Lower leg skin (tissue), 4 donors: ENCODE data around the gene PLEKHG3. TPM values are rescaled to one million over a fixed set of nuclear protein-coding genes. Genes with fewer than 3 reads are reported as not detected.

ENCODE experiments used
- DNase-seq, 2 donors: peaks; one replicate each; pipeline ENCODE4 v3.0.0-alpha.2; 2019; ENCODE audit warnings: low spot score in 2 of 2
- H3K4me3 ChIP-seq: fragments of 200-600 bp; sonication (generic); 2 replicates; pipeline ENCODE4 v1.5.1; 2017; ENCODE audit warnings: mild to moderate bottlenecking, low read depth; ENCODE audit not compliant: poor library complexity, severe bottlenecking
- POLR2A ChIP-seq, 2 donors: fragments of 450-650 bp; IDR thresholded peaks; one replicate each; pipeline ENCODE4 v1.6.1; 2016 to 2017; ENCODE audit warnings: antibody characterized with exemption in 2 of 2, mild to moderate bottlenecking in 1 of 2, moderate library complexity in 1 of 2
- WGBS, 2 donors: methylation state at CpG; one replicate each; pipeline ENCODE4 v1.1.5; 2018; 5-methylcytosine and 5-hydroxymethylcytosine counted together
- intact Hi-C: fragments of 100-400 bp; cut with DNase I; formaldehyde crosslinking; loops from one replicate; pipeline ENCODE4 v1.15.0; 2023; ENCODE audit warnings: low total_unique reads
- total RNA-seq, 4 donors: library from RNA; depleted of rRNA; stranded (reverse); fragments of >200 nt; gene quantifications; one replicate each; pipeline ENCODE4 v1.1.0, GENCODE V29; 2016
- TF ChIP-seq, protein P1 (sequence below), 3 donors: fragments of 450-650 bp; IDR thresholded peaks; one replicate each; pipeline ENCODE4 v1.5.1; 2016; ENCODE audit warnings: antibody characterized with exemption in 3 of 3, mild to moderate bottlenecking in 3 of 3, moderate library complexity in 2 of 3

Gene PLEKHG3
- total RNA-seq, 4 donors from 2014 or later: 92.9 to 178 (median 125) TPM

DNA sequence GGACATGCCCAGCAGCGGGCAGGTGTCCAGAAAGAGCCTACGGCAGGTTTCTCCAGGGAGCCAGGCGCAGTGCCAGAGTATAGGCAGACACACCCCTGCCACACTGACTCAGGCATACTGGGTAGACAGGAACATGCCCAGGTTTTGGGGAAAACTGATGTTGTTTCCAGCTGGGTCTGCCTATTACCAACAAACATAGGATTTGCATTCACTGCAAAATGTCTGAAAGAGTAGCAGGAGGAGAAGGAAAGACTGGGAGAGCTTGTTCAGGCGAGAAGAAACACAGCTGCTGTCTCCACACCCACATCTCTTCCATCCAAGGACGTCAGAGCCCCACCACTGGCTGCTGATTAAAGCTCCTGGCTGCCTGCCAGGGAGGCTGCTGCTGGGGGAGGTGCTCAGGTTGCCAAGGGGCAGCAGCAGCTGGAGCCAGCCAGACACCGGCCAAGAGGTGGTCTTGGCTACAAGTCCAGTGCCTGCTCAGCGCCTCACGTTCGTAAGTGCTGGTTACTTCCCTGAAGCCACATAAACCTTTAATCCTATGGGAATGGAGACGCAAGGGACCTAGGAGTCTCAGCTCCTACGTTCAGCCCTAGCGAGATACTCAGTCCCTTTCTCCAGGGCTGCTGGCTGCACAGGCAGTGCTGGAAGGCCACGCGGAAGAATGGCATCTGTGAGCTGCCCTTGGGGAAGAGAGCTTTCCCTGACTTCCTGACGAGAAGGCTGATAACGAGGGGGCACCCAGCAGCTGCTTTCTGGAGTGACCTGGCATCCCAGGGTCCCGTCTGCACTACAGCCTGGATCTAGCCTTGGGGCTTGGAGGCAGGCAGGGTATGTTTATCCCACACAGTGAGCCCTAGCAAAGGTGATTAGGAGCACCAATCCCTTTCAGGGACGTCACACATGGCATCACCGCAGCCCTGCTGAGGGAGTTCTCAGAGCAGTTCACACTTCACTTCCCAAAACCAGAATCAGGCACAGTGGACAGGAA is 58.1 kb downstream of the PLEKHG3 start:
- H3K4me3 ChIP-seq: no peak overlapping the region
- TF ChIP-seq, protein P1, sequence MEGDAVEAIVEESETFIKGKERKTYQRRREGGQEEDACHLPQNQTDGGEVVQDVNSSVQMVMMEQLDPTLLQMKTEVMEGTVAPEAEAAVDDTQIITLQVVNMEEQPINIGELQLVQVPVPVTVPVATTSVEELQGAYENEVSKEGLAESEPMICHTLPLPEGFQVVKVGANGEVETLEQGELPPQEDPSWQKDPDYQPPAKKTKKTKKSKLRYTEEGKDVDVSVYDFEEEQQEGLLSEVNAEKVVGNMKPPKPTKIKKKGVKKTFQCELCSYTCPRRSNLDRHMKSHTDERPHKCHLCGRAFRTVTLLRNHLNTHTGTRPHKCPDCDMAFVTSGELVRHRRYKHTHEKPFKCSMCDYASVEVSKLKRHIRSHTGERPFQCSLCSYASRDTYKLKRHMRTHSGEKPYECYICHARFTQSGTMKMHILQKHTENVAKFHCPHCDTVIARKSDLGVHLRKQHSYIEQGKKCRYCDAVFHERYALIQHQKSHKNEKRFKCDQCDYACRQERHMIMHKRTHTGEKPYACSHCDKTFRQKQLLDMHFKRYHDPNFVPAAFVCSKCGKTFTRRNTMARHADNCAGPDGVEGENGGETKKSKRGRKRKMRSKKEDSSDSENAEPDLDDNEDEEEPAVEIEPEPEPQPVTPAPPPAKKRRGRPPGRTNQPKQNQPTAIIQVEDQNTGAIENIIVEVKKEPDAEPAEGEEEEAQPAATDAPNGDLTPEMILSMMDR (IDR thresholded peaks at IDR 0.05): no peak
- peak in 1 of 2 donors; percentile 63 for DNase-seq
- intact Hi-C loops: no loop called here
- 11 to 29% methylated on average over 15 to 19 of the region's 19 CpGs for WGBS, 2 donors

DNA sequence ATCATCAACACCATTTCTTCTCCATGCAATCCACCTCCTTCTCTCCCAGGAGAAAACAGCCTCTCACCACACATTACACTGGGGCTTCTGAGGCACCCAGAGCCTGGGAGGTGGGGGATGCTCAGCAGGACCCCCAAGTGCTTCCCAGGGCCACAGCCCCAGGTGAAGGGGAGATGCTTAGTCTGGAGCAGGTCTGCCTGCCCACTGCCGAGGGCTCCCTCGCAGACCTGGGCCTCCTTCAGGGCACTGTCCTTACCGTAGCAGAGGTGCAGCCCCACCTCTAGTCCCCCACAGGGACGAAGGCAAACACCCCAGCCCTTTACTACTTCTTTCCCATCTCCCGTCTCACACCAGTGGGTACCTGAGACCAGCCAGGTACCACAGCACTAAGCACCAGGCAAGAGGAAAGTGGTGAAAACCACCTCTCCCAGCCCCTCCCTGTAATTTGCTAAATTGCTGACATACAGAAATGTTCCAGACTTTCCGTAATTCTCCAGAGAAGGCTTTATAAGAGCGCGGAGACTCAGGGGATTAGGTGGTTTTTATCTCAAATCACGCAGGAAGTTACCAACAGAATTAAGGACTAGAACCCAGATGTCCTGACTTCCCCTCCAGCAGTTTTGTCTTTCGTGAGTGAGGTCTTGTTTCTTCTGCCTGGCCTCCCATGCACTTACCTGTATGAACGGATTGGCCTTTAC is 59.0 kb downstream of the PLEKHG3 start:
- DNase-seq: no peak
- 84 to 86% methylated on average over 11 of the region's 11 CpGs for WGBS, 2 donors
- intact Hi-C loops: no loop called here
- H3K4me3 ChIP-seq: no peak overlapping the region
- TF ChIP-seq, protein P1 (IDR thresholded peaks at IDR 0.05): no peak
- no peak for TF ChIP-seq POLR2A (IDR thresholded peaks at IDR 0.05)

DNA sequence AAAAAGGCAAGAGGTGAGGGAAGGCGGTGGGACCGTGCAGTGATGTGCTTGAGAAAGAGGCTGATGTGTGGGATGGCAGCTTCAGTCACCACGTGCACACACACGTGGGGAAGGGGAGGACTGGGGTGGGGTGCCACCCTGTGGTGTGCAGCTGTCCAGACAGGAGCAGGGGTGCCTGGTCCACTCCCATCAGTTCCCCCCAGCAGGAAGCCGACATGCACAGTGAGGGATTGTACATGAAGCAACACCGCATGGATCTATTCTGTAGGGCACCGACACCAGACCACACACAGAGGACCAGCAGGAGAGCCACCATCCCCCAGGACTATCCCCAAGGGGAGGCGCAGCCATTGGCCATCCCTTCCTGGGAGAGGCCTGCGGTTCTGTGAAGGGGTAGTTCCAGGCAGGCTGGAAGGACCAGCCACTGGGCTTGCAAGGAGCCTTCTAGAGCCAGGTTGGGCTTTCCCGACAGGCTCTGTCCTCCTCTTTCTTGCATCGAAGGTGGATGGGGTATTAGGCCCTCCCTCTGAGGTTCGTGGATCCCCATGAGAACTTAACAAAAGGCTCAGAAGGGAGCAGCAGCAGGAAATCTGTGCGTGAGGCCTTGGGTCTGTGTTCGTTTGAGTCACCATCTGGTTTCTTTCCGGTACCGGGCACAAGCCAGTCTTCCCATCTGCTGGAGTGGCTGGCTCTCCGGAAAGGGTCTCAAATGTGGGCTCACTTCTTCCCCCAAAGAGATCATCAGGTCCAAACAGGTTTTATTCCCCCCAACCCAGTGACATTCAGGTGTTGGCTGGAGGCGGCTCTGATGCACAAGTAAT is 59.8 kb downstream of the PLEKHG3 start:
- no peak for TF ChIP-seq POLR2A (IDR thresholded peaks at IDR 0.05)
- TF ChIP-seq, protein P1 (IDR thresholded peaks at IDR 0.05): no peak
- 61 to 63% methylated on average over 16 to 18 of the region's 18 CpGs for WGBS, 2 donors
- no peak for DNase-seq
- intact Hi-C loops: no loop called here
- no peak overlapping the region for H3K4me3 ChIP-seq

DNA sequence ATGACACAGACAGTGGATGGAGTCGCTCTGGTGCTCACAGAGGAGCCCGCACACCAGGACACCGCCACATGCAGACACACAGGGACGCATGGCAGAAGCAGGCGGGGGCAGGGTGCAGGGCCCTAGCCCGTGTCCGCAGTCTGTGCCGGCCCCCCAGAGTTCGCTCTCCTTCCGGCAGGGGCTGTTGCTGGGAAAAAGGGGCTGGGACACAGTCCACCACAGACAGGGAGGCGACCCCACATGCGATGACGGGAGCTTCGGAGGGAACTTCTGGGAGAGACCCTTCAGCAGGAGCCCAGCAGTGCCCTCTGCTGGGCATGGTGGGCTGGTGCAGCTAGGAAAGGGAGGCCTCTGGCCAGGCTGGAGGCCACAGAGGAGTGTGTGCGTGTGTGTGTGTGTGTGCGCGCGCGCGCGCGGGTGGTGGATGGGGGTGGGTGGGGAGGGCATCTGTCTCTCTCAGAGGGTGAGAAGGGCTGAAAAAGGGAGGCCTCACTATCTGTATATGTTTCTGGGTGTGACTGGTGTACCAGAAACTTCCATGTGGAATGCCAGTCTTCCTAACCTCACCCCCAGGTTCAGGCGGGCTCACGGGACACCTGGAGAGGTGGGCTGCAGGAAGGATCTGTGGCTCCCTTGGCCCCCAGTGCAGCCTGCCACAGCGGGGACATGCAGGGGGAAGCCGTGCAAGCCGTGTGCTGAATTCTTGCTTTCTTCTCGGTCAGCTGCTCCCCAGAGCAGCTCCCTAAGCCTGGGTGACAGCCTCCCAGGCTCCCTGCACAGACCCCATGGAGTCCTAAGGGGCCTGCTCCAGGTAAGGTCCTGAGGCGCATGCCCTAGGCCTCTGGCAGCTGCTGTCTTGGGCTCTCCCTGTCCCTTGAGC is 60.7 kb downstream of the PLEKHG3 start:
- intact Hi-C loops: loop anchor here (5.0 kb wide), 1 partner anchor 93 kb away; no protein-coding TSS in a partner anchor
- DNase-seq: peak in 1 of 2 donors; percentile 93
- 29 to 32% methylated on average over 25 to 29 of the region's 29 CpGs for WGBS, 2 donors
- no peak overlapping the region for H3K4me3 ChIP-seq
- TF ChIP-seq POLR2A (IDR thresholded peaks at IDR 0.05): no peak
- TF ChIP-seq, protein P1 (IDR thresholded peaks at IDR 0.05): peak in 1 of 3 donors; percentile 82
